T follicular helper cell (primary cell): ENCODE measurements around the gene BAIAP3.

Experiments used
- DNase-seq: peaks from one replicate; pipeline ENCODE4 v3.0.0-alpha.2; 2020; ENCODE audit warnings: low read depth

The BAIAP3 gene

DNA sequence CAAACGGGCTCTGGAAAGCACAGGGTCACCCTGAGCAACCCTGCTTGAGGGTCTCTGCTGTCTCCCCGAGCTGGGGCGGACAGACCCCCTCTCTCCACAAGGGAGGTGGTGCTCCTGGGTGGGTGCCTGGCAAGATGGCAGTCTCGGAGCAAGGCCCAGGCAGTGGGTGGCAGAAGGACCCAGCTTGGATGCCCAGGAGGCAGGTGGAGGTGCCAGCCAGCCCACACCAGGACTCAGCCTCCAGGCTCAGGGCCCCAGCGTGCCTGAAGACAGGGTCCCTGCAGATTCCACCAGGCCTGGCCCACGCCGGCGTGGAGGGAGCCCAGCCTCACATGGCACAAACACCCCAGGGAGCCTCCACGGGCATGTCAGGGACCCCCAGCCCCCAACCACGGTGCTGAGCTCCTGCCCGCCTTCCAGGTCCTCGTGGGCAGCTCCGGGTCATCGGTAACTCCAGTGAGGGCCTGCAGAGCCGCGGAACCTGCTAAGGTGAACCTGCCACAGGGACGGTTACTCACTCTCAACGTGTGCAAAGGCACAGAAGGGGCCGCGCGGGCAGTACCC, 60.2 kb downstream of the BAIAP3 start:
- DNase-seq: no peak

DNA sequence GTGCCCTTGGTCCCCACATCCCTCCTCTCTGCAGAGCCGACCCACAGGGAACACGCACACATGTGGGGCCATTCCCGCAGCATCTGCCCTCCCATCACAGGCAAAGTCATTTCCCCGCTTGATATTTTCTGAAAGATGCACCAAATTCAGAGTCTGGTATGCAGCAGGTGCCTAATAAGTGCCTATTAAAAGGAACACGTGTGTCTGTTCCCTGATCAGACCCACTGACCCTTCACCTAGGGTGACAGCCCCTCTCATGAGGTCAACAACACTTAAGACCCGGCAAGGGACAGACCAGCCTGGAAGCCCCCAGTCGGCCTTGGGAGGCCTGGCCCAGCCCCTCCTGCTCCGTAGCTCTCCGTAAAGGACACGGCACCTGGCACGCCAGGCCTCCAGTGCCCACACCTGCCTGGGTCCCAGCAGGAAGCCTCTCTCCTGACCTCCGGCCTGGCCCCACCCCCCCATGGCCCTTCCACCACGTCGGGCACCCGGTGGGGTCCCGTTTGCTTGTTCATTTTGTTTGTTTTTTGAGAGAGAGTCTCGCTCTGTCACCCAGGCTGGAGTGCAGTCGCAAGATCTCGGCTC, 61.0 kb downstream of the BAIAP3 start:
- DNase-seq: no peak

DNA sequence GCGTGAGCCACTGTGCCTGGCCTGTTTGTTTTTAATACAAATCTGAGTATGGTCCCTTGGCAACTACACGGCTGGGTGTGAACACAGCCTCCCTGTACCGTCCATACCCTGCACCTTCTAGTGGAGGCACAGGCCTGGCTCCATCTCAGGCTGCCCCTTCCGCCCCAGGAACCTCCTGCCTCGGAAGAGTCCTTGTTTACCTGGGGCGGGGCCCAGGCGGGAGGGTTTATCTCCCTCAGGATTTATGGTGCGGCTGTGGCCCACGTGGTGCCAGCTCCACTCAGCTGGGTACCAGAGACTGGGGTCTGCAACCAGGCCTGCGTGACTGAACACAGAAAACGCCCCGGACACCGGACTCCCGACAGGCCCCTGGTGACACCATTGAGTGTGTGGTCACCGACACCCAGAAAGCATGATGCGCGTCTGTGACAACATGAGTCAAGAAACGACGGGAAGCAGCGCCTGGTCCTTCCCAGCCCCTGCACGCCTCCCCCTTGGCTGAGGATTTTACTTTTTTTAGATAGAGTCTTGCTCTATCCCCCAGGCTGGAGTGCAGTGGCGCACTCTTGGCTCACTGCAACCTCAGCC, 62.1 kb downstream of the BAIAP3 start:
- no peak for DNase-seq

DNA sequence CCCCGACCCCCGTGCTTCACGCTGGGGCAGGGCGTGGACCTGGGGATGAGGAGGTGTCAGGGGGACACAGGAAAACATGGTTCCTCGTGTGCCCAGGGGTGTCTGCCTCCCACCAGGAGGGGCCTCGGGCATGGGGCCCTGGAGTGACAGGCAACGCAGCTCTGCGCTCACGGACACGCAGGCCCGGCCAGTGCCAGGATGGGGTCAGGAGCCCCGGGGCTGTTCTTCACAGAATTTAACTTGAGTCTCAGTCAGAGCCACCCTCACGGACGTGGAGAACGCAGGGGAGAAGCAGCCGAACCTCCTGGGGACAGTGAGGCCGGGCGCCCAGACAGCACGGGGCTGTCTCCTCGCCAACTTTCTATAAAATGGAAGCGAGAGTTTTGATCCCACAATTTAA, 64.3 kb downstream of the BAIAP3 start:
- DNase-seq: no peak

DNA sequence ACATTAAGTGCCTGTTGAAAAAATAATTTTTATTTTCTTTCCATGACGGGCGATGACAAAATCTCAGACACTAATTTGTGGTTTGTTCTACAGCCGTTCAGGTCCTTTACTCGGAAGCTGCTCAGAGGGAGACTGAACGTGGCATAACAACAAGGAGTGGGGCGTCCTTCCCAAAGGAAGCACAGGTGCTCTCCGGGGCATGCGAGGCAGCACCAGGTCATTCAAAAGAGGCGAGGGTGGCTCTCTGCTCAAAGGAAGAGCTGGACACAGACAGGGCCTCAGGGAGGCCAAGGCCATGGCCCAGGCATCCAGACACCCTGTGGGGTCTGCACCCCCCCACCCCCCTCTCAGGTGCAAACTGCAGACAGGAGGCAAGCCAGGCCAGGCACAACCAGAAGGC, 64.9 kb downstream of the BAIAP3 start:
- DNase-seq: no peak
